SK-N-MC (cell line): ENCODE measurements around the gene BTBD17.

Experiments
- EZH2 ChIP-seq: fragments of 200-600 bp; sonication (generic); IDR thresholded peaks from one replicate; pipeline ENCODE4 v1.6.1; 2017; ENCODE audit warnings: antibody characterized with exemption
- FOXP2 ChIP-seq: optimal IDR thresholded peaks from 2 replicates; pipeline ENCODE3; 2011; ENCODE audit warnings: mild to moderate bottlenecking, moderate library complexity; ENCODE audit not compliant: insufficient read depth; ENCODE audit errors: extremely low read length, control extremely low read depth
- POLR2AphosphoS5 ChIP-seq: IDR thresholded peaks from 2 replicates; pipeline ENCODE4 v1.6.1; 2012; ENCODE audit warnings: mild to moderate bottlenecking, low read depth, low read length, borderline replicate concordance

DNA sequence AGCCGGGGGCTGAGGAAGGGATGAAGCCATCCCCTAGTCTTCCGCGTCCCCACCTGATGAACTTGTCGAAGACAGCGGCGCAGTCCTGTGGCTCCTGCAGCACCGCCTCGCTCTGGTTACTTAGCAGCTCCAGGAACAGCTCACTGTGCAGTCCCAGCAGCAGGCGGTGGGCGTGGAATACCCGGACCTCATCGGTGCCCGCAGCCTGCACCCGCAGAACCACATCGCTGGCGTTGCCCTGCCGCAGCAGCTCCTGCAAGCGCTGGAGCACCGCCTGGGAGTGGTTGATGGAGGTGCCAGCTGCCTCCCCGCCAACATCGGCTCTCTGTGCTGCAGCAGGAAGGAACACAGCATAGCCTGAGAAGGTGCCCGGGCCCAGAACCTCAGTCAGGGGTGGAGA lies 1.8 kb downstream of the BTBD17 start:
- no peak for TF ChIP-seq POLR2AphosphoS5
- TF ChIP-seq EZH2, result no peak
- no peak for TF ChIP-seq FOXP2
